HG03565 (cell line): Measurements from ENCODE around the gene PLXNA4.

Source experiments
- ATAC-seq: cut with Tn5 transposase; IDR thresholded peaks from one replicate; pipeline ENCODE4 v1.9.1; 2021; ENCODE audit warnings: mild to moderate bottlenecking, moderate library complexity; ENCODE audit not compliant: unreplicated experiment

Gene PLXNA4

DNA sequence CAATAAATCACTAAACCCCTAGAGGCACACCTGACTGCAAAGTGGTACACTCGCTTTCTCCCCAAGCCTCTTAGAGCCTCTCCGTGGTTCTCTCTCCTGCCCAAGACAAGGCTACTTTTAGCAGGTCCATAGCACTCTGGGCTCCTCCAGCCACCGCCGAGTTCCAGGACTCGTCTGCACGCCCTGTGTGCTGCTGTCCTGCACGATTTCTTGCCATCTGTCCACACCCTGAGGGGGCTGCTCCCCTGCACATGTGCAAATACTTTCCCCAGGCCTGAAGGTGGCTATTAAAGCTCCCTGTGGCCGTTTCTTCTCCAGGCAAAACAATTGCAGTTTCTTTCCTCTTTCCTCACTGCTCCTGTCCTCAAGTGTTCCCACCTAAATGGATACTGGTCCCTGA, 414.3 kb downstream of the PLXNA4 start:
- ATAC-seq: no peak

DNA sequence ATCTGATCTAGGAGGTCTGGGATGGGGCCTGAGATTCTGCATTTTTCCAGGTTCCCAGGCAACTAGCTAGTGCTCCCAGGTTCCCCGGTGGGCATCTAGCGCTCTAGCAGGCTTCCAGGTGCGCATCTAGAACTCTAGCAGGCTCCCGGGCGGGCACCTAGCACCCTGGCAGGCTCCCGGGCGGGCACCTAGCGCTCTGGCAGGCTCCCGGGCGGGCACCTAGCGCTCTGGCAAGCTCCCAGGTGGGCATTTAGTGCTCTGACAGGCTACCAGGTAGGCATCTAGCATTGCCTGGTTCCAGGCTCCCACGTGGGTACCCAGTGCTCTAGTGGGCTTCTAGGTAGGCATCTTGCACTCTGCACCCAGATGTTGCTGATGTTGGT, 414.7 kb downstream of the PLXNA4 start:
- ATAC-seq: no peak

DNA sequence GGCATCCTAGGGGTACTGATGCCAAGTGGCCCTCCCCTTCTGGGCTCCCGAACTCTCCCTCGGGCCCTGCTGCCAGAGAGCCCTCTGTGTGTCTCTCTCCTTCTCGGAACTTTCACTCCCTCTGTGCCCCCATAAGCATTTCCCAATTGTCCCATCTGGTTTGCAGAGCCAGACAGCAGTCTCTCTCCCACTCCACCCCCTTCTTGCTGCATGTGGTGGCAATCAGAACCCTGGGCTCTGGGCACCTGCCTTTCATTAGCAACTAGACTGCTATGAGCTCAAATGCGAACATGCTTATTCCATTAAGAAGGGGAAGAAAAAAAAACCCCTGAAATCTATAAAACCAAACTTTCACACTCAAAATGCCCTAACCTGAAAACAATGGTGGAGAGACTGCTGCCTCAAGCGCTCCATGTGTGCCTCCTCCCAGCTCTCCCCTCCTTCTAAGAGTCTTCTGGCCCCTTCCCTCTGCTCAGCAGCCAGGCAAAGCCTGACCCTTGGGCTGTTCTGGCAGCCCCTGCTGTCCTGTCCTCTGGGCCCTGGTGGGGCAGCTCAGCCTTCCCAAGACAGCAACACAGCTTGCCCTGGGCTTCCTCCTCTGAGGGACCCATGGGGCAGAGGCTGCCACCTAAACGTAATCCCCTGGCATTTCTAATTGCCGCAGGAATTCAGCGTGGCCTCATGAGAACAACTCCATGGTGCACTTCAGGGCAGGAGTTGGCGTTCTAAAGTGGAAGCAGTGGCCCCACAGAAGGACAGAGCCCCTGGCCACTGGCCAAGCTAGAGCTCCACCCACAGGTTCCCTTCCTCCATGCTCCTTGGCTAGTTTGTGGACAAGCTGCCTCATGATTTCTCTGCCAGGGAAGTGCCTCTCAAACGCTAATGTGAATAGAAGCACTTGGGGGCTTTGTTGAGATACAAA, 415.4 kb downstream of the PLXNA4 start:
- no peak for ATAC-seq

DNA sequence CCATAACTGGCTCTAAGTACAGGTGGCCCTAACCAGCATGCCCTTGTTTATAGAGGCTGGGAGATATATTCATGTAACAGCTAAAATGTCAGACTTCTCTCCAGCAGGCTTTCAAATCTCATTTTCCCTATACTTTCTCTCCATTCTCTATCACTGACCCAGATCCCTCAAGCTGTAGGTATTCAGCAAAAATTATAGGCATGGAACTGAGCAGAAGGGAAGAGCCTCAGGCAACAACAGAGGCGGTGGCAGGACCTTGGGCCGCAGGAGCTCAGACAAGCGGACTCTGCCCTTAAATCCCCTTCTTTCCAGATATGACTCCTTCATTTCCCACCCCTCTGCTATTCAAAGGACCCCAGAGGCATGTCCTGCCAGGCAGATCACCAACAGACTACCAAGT, 417.4 kb downstream of the PLXNA4 start:
- ATAC-seq: no peak

DNA sequence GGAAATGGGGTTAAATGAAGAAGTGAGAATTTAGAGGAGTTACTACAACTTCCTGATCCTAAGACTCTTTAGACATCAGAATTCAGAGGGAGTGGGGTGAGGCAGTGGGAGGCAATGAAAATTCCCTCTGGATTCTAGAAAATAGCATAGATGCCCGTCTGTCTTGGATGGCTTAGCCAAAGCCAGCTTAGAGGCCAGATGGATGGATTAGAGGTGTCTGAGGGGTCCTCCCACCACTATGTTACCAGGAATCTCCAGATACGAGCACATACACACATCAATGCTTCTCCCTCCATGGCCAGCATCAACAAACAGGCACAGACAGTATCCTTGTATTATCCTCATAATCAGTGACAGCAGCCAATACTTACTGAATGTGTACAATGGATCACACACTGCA, 418.1 kb downstream of the PLXNA4 start:
- ATAC-seq: no peak

DNA sequence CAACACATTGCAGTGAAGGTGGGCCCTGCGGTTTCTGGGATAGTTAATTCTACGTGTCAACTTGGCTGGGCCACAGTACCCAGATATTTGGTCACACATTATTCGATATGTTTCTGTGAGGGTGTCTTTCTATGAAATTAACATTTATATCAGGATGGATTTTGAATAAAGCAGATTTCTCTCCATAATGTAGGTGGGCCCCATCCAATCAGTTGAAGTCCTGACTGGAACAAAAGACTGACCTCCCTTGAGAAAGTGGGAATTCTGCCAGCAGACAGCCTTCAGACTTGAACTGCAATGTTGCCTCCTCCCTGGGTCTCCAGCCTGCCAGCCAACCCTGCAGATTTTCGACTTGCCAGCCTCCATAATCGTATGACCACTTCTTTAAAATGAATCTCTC, 420.6 kb downstream of the PLXNA4 start:
- ATAC-seq: no peak

DNA sequence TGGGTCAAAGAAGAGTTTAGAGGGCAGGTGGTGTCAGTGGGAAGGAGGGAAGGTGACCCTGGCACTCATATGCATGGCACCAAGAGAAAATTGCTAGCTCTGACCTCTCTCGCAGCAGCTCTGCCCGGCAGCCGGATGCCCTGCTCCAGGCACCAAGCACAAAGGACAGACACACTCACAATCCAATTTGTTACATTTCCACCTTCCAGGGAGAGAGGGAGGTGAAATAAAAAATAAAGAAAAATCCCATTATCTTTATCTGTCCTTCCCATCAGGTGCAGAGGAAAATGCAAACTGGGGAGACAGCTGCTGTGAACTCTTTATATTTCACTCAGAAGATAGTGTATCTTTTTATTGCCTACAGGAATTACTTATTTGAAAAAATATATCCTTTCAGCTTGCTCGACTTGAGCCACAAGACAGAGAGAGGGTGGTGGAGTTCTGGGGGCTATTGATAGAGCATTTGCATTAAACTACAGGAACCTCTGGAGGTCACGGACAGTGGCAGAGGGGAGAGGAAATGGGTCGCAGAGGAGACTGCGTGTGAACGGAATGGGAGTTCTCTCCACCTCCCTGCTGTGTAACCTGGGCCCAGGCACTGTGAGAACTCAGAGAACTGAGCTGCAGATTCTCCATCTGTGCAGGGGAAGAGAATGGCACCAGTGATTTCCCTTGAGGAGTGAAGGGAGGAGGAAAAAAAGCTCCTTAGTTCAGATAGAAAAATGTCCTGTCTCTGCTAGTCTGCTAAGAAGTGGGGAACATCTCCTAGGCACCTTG, 421.4 kb downstream of the PLXNA4 start:
- no peak for ATAC-seq

DNA sequence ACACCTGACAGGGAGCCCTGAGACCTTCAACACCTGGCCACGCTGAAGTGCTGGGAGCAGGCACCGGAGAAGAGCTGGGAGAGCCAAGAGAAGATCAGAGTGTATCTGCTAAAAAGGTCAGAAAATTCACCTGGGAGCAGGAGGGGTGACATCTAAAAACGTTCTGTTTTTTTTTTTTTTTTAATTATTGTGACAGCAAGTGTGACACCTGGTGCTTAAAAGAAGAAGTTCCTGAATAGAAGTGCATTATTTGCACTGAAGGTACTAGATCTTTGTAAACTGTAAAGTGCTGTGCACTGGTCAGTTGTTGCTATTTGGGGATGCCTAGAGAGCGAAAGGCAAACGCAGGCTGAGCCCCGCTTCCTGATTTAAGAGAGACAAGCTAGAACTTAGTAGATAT, 422.0 kb downstream of the PLXNA4 start:
- no peak for ATAC-seq

DNA sequence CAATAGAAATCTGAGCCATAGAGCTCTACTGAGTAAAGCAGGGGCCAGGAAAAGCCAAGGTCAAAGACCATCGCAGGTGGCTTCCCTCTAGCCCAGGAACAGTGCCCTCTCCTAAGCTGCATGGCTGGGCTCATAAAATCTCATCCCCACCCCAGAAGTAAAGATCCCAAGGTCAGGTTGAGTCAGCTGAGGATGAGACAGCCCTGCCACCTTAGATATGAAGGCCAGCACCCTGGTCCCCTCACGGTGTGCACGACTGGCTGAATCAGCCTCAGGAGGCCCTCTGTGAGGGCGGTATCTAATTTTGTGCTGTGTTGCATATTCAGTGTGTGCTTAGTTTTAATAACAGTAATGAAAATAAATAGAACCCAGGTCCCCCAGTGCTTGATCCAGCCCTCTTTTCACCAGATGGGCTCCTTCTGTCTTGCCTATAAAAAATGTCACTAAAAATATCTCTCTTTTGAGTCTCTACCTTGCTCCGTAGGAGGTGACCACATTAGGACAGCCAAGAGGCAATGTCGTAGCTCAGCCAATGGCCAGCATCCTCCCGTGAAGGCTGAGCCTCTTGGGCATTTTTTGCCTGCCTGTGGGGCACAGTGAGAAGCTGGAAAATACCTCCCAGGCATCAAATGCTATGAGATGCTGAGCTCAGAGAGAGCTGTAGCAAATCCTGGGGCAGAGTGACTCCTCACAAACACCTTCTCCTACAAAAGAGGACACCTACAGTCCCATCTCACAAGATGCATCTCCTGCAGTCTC, 424.0 kb downstream of the PLXNA4 start:
- no peak for ATAC-seq

DNA sequence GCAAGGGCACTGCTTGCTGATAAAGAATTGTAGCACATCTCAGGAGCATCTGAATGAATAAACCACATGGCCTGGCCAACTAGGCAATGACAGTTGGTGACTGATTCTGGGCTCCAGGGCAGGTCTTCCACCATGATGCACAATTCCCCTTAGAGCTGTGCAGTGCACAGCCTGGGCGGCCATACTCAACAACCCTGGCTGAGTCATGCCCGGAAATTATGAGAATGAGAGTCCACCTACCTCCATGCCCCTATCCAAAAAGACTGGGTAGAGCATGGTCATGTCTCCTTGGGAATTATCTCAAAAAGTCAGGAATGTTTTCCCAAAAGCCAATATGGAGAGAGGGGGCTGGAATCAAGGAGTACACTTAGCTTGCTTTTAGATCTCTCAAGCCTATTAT, 425.6 kb downstream of the PLXNA4 start:
- ATAC-seq: no peak

DNA sequence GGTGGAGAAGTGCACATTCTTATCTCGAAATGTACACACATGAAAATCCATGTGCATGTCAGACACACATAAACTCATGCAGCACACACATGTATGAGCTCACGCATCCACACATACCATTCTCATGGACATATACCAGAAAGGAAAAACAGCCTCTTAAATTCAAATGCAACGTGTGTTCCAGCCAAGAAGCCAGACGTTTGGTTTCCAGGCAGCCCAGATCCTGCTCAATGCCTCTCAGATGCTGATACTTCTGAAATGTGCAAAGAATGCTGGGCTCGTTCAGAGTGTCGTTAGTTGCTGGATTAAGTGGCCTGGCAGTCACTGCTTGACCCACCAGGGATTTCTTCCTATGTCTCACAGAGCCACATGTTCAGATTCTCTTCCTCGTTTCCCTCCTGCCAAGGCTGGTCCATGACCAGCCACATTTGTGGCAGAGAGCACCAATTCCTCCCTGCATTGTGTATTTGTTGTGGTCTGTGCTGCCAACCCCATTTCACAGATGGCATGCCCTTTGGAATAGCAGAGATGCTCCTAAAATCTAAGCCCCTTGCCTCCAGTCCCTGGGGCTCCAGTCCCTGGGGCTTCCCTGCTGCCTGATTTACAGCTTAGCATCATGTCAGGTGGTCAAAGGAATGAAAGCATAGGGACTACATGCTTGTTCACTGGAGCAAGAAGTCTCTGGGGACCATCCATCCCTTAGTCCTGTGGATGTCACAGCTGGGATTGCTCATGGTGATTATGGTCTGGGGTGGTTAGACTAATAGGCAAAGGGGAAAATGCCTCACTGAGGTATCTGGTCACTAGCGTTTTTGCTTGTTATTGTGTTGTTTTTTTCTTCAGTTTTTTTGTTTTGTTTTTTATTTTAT, 426.6 kb downstream of the PLXNA4 start:
- no peak for ATAC-seq

DNA sequence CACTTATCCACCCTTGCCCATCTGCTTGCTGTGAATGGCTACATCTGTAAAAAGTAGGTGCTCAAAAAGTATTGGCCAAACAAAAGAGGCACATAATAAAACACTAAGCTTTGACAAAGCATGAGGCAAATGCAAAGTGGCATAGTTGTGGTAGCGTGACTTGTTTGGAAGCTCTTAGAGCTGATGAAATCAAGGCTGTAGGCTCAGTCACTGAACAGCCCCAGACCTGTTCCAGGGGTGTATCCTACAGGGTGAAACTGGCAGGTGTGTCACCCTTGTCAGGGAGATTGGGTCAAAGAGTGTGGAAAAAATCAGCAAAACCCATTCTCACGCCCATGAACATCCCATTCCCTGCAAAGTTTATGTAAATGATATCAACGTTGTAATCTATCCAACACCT, 427.4 kb downstream of the PLXNA4 start:
- no peak for ATAC-seq

DNA sequence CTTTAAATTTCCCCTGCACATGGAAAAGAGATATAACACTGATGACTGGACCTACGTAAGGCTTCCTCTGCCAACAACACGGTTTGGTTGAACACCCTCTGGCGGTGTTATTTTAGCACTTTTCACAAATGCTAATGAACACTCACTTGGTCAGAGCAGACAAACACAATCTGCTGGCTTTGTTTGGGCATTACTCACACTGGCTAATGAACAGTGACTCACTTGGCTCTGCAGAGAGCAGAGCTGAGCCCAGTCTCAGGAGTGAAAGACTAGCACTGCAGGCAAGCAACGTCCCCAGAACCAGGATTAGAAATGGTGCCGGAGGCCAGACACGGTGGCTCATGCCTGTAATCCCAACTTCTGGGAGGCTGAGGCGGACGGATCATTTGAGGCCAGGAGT, 430.8 kb downstream of the PLXNA4 start:
- ATAC-seq: no peak

DNA sequence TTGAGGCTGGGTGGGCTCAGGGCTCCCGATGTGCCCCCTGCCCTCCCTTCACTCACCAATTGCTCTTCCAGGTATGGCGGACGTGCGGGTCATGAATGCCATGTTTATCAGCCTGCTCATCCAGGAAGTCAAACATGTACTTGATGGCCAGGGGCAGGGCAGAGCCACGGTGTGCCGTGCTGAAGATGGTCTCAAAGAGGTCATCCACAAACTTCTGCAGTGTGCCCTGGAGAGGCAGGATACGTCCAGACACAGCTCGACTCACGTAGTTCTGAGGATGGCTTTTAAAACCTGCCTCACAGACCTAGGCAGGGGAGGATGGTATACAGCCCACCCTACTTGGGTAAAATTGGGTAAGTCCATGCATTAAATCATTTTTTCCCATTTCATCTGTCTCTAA, 431.2 kb downstream of the PLXNA4 start:
- no peak for ATAC-seq

DNA sequence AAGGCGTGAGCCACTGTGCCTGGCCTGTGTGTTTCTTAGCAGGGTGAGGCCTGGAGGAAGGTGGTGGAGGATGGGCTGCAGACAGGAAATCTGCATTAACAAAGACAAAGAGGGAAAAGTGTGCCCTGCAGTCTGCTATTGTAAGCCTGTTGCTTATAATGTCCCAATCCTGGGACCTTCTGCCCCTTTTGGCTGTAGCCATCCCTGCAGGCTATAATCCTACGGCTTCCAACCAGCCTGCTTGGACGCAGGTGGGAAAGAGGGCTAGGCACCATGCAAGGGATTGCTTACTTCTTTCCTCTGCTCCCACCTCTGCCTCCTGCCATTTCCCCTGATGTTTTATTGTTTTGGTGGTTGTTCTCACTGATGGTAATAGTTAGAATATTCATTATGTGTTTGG, 434.3 kb downstream of the PLXNA4 start:
- ATAC-seq: no peak

DNA sequence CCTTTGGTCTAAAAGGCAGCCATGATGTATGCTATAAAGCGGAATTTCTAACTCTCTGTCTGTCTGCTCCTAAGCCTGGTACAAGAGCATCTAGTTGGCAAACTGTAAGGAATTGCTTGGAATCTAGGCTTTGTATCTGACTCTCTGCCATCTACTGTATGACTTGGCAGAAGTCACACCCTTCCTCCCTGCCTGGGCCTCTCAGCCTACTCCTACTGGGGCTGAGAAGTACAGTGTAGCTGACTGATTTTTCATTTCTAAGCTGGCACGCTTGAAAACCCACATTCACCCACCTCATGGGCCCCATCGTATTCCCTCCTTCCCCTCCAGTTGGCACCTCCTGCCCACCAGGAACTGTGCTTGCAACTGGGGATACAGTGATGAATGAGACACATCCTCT, 435.2 kb downstream of the PLXNA4 start:
- no peak for ATAC-seq

DNA sequence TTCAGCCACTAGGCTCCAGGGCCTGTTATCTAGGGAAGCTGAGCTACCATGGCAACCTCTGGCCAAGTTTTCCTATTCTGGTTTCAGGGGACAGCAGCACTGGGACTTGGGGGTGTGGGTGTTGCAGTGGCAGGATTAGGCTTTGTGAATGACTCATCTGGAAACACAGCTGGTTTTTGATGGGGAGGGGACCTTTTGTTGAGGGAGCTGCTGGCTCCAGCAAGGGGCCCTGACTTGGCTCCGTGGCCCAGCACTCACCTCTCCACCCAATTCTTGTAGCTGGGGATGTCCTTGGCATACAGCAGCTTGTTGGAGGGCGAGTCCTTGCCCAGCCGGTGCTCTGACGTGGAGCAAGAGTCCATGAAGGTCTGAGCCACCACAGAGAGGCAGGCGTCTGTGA, 435.9 kb downstream of the PLXNA4 start:
- ATAC-seq: no peak

DNA sequence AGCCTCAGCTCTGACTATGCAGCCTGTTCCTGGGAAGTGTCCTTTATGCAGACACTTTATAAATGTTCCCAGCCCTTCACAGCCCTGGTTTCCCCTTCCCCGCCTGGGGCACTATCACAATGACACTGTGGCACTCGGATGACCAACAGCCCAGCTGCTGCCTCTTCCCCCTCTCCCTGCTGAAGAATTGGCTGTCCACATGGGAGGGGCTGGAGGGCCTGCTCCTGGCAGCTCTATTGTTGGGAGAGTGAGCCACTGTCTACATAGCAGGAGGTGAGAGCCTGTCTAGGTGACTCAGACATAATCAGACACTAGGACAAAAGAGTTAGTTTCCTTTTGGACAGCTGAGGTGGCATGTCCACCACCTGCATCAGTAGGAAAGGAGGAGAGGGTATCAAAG, 437.5 kb downstream of the PLXNA4 start:
- ATAC-seq: no peak

DNA sequence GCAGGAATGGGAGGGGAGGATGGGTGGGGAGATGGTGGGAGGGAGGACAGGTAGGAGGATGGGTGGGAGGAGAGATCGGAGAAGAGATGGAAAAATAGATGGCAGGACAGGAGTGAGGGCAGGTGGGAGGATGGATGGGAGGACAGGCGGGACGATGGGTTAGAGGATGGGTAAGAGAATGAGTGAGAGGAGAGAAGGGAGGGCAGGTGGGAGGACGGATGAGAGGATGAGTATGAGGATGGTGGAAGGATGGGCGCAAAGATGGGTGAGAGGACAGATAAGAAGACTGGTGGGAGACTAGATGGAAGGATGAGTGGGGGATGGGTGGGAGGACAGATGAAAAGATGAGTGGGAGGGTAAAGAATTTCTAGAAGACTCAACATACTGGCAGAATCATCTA, 438.6 kb downstream of the PLXNA4 start:
- no peak for ATAC-seq

DNA sequence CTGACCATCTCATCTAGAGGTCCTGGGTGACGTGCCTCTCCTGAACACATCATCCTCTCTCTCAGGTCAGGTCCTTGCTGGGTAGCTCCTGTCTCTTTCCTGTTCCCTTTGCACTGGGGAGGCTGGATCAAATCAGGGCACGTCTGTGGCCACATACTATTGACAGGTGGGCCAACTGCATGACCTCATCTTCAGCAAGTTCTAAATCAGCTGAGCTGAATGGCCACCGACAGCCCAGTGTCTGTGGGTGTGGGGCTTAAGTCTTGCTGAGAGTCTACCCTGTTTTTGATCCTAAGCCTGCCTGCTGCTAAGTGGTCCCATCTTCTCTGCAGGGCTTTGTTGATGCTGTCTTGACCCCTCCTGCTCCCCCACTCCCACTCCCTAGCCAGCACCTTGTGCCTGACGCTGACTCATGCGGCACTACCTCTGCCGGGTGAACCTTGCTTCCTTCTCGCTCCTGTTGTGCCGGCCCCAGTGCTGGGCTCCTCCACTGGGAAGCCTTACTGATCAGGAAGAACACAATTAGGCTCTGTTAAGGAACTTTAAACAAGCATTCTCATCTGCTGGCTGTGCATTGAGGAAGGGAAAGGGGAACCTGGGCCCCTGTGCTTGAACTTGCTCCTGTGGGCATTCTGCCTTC, 440.4 kb downstream of the PLXNA4 start:
- ATAC-seq: no peak
